Cardiac muscle cell (in vitro differentiated cells and primary cell): ENCODE data around the gene PIEZO1. TPM values are rescaled to one million over a fixed set of nuclear protein-coding genes. Genes with fewer than 3 reads are reported as not detected.

Source experiments
- DNase-seq, 2 donors: peaks; one replicate each; pipeline versions ENCODE4 v3.0.0 to v3.0.0-alpha.2; 2010 to 2017; ENCODE audit warnings: low read depth in 1 of 2, low spot score in 1 of 2
- H3K27ac ChIP-seq: fragments of 200-600 bp; sonication (generic); 2 replicates; pipeline ENCODE4 v1.5.1; 2016
- H3K27me3 ChIP-seq: fragments of 200-600 bp; sonication (generic); 2 replicates; pipeline ENCODE4 v1.6.0; 2016; ENCODE audit warnings: control low read depth
- H3K36me3 ChIP-seq: fragments of 200-600 bp; sonication (generic); 2 replicates; pipeline ENCODE4 v1.5.1; 2016; ENCODE audit warnings: control low read depth
- H3K4me1 ChIP-seq: fragments of 200-600 bp; sonication (generic); 2 replicates; pipeline ENCODE4 v1.8.1; 2017; ENCODE audit warnings: low read depth, mild to moderate bottlenecking, mixed run types
- H3K4me3 ChIP-seq: fragments of 200-600 bp; sonication (generic); 2 replicates; pipeline ENCODE4 v1.5.1; 2016; ENCODE audit warnings: mild to moderate bottlenecking
- H3K9me3 ChIP-seq: fragments of 200-600 bp; sonication (generic); 2 replicates; pipeline ENCODE4 v1.5.1; 2017; ENCODE audit warnings: low read depth, mild to moderate bottlenecking, control low read depth
- polyA plus RNA-seq: library from polyadenylated mRNA; unstranded; fragments of >200 nt; fragmentation: Nextera tagmentation; extraction: Ambion mirVana; gene quantifications from 2 replicates; pipeline ENCODE4 v1.2.1, GENCODE V29; 2016
- total RNA-seq: library from RNA; depleted of rRNA; stranded (reverse); fragments of >200 nt; gene quantifications from 2 replicates; pipeline ENCODE4 v1.2.3, GENCODE V29; 2016
- TF ChIP-seq, protein P1 (sequence below): IDR thresholded peaks from 2 replicates; pipeline ENCODE4 v1.5.1; 2012; ENCODE audit warnings: low read depth, mild to moderate bottlenecking, low read length

Gene PIEZO1
- total and polyA plus RNA-seq, 2 experiments from 2014 or later = 32.7 to 121 TPM

DNA sequence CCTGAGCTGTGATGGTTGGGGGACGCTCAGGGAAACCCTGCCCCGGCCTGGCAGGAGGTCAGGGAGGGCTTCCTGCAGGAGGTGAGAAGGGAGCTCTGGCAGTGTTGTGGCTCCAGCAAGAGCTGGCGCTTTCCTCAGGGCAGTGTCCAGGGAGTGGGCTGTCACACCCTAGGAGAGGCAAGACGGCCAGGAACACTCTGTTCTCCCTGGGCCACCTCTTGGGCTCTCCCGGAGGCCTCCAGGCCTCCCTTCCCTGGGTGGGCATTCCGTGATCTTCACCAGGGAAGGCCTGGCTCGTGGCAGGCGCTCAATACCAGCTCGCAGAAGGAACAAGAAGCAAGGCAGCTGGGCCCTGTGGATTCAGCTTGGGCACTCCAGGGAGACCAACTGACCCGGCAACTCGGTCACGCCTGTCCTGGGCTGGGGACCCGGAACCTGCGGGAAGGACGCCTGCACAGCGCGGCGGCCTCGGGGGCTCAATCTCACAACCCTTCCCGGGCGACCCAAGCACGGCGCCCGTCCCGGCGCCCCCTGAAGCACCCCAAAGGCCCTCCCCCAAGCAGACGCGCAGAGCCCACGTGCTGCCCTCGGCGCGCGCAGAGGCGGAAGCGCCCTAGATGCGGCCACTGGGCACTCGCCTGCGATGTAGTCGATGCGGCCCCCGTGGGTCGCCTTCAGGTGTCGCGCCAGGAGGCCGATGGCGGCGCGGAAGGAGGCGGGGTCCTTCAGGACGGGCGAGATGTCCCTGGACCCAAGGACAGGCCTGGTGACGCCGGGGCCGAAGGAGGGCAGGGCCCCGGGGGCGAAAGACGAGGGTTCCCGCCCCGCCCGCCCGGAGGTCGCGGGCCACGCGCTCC lies 26.1 kb upstream of the PIEZO1 start:
- Histone ChIP-seq H3K4me3 (peak overlapping the region; percentile 67), H3K27ac (peak overlapping the region; percentile 79), H3K4me1 (peaks cover 9% of the 10 kb centered on the region), H3K27me3 (no peaks in the 10 kb centered on the region), H3K9me3 (no peaks in the 10 kb centered on the region), H3K36me3 (peaks cover 10% of the 10 kb centered on the region)
- TF ChIP-seq, protein P1, sequence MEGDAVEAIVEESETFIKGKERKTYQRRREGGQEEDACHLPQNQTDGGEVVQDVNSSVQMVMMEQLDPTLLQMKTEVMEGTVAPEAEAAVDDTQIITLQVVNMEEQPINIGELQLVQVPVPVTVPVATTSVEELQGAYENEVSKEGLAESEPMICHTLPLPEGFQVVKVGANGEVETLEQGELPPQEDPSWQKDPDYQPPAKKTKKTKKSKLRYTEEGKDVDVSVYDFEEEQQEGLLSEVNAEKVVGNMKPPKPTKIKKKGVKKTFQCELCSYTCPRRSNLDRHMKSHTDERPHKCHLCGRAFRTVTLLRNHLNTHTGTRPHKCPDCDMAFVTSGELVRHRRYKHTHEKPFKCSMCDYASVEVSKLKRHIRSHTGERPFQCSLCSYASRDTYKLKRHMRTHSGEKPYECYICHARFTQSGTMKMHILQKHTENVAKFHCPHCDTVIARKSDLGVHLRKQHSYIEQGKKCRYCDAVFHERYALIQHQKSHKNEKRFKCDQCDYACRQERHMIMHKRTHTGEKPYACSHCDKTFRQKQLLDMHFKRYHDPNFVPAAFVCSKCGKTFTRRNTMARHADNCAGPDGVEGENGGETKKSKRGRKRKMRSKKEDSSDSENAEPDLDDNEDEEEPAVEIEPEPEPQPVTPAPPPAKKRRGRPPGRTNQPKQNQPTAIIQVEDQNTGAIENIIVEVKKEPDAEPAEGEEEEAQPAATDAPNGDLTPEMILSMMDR = no peak
- DNase-seq = peak; percentile 83 to 88

DNA sequence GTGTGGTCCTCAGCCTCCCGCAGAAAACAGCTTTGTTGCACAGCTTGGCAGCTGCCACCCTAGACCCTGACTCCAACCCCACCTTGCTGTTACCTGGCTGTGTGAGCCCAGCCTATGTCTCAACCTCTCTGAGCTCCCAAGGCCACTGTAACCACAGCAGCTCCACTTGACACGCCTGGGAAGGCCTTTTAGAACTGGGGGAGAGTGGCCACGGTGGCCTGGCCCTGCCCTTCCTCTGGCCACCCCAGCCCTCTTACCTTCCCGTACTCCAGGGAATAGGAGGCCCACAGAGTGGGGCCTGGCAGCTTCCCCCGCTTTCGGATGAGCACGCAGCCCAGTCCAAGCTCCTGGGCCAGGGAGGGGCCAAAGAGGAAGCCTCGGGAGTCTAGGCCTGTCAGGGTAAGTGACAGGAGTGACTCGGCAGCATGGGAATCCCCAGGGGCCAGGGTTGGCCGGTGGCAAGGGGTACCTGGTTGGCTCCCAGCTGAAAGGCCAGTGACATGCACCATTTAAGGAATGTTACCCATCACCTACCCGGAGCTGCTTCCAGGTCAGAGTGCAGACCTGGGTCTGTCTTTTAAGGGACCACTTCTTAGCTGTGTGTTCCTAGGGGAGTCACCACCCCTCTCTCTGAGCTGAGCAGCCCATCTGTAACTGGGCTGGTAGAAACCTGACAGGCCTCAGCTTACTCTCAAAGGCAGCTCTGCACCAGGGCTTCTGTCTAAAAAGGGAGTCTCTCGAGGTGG lies 25.3 kb upstream of the PIEZO1 start:
- H3K4me3 ChIP-seq = peak overlapping the region; percentile 67
- no peak for DNase-seq
- TF ChIP-seq, protein P1 = no peak
- H3K27ac ChIP-seq = peak overlapping the region; percentile 79
- no peaks in the 10 kb centered on the region for H3K27me3 ChIP-seq
- H3K36me3 ChIP-seq = peaks cover 10% of the 10 kb centered on the region
- H3K4me1 ChIP-seq = peaks cover 9% of the 10 kb centered on the region
- no peaks in the 10 kb centered on the region for H3K9me3 ChIP-seq

DNA sequence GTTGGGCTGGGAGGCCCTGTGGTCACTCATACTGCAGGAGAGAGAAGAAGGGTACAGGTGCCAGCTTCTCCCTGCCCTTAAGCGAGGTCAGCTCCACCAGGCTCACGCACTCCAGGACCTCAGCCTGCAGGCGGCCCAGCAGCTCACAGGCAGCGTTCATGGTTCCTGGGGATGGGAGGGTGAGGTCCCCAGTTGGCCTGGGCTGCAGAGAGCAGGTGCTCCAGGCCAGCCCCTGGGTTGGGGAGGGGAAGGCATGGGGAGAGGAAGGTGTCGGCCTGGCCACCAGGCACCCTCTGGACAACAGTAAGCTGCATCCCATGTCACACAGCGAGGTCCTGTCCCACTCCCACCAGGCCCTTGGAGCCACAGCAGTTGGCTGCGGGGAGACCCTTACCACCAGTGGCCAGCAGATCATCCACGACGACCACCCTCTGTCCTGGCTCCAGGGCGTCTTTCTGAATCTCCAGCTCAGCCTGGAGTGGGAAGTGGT lies 24.7 kb upstream of the PIEZO1 start:
- H3K4me1 ChIP-seq = peaks cover 9% of the 10 kb centered on the region
- no peak for DNase-seq
- no peaks in the 10 kb centered on the region for H3K27me3 ChIP-seq
- H3K4me3 ChIP-seq = no peak overlapping the region
- H3K36me3 ChIP-seq = peaks cover 10% of the 10 kb centered on the region
- TF ChIP-seq, protein P1 = no peak
- H3K9me3 ChIP-seq = no peaks in the 10 kb centered on the region
- H3K27ac ChIP-seq = no peak overlapping the region

DNA sequence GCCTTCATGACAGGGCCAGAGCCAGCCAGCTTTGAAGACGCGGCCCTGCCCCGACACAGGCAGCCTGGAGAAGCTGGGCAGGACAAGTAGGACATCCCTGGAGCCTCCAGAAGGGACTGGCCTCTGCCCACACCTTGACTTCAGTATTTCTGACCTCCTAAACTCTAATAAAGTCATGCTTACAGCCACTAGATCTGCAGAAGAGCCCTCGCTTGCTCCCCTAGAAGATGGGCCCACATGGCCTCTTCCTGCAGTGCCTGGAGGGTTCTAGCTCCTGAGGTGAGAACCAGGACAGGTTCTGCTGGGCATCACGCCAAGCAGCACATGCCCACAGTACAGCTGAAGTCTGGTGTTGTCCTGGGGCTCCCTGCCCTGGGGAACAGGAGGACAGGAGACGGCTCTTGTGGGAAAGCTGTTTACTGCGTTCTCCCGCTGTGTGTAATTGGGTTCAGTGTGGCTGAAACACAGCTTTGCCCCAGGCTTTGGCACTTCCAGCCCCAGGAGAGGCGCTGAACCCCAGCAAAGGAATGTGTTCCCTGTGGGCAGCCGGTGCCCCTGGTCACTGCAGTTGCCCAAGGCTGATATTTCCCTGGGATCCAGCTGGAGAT lies 24.2 kb upstream of the PIEZO1 start:
- Histone ChIP-seq H3K9me3 (no peaks in the 10 kb centered on the region), H3K4me3 (no peak overlapping the region), H3K27me3 (no peaks in the 10 kb centered on the region), H3K36me3 (peaks cover 10% of the 10 kb centered on the region), H3K4me1 (peaks cover 9% of the 10 kb centered on the region), H3K27ac (no peak overlapping the region)
- DNase-seq = no peak
- TF ChIP-seq, protein P1 = no peak

DNA sequence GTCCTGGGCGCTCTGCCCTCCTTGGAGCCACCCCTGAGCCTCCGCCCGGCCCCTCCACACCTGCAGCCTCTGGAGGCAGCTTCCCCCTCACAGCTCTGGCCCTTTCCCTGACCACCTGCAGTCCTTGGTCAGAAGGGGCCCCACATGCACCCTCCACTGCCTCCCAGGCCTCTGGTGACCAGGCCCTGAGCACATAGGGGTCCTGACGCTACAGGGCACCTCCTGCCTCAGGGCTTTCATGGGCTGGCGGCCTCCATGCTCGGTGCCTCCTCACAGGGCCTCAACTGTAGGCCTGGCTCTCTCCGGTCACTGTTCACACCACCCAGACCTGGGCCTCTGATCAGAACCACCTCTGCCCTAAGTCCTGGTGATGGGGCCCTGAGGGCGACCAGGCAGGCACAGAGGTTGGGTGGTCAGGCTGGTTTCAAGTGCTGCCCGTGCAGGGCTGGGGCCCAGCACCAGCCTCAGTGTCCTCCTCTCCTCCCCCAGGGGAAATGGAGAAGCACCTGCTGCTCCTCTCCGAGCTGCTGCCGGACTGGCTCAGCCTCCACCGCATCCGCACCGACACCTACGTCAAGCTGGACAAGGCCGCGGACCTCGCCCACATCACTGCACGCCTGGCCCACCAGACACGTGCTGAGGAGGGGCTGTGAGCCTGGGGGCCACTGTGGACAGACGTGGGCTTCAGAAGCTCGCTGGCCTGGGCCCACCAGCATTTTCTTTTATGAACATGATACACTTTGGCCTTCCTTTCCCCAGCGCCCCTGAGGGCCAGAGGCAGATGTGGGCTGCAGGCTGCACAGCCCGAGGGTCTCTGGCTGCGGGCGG lies 22.8 kb upstream of the PIEZO1 start:
- Histone ChIP-seq H3K27ac (no peak overlapping the region), H3K9me3 (no peaks in the 10 kb centered on the region)

More for the DNA sequence above, 22.8 kb upstream of the PIEZO1 start:
- TF ChIP-seq, protein P1 = no peak
- H3K27me3 ChIP-seq = no peaks in the 10 kb centered on the region
- H3K4me1 ChIP-seq = peaks cover 9% of the 10 kb centered on the region
- H3K4me3 ChIP-seq = no peak overlapping the region
- no peak for DNase-seq
- H3K36me3 ChIP-seq = peaks cover 10% of the 10 kb centered on the region
